H1 (cell line): ENCODE results near the gene GDPD5. TPM values are rescaled to one million over a fixed set of nuclear protein-coding genes. Genes with fewer than 3 reads are reported as not detected.

Experiments used
- ASH2L ChIP-seq: fragments of 200-600, 300-600 bp; sonication (generic); IDR thresholded peaks from one replicate; pipeline ENCODE4 v1.7.1; 2017; ENCODE audit warnings: low read length
- ATF3 ChIP-seq: IDR thresholded peaks from 2 replicates; pipeline ENCODE4 v1.6.1; 2011; ENCODE audit warnings: low read depth, mild to moderate bottlenecking, low read length; ENCODE audit not compliant: insufficient read depth
- BACH1 ChIP-seq: IDR thresholded peaks from 2 replicates; pipeline ENCODE4 v1.6.1; 2012; ENCODE audit warnings: low read length, improper control_type of control experiment
- BCL11A ChIP-seq, 2 experiments: IDR thresholded peaks; one replicate each; pipeline ENCODE4 v1.6.1; 2011; ENCODE audit warnings: low read depth in 2 of 2, low read length in 2 of 2, mild to moderate bottlenecking in 2 of 2
- BRCA1 ChIP-seq: IDR thresholded peaks from 2 replicates; pipeline ENCODE4 v1.6.1; 2012; ENCODE audit warnings: low read depth, low read length, improper control_type of control experiment
- CBX5 ChIP-seq: fragments of 300-800, 300-1000 bp; sonication (generic); IDR thresholded peaks from 2 replicates; pipeline ENCODE4 v1.7.1; 2016; ENCODE audit warnings: antibody characterized with exemption, low read length, low read depth
- CREB1 ChIP-seq: IDR thresholded peaks from 2 replicates; pipeline ENCODE4 v1.6.1; 2012; ENCODE audit warnings: inconsistent platforms
- CTBP2 ChIP-seq: IDR thresholded peaks from 2 replicates; pipeline ENCODE4 v1.7.0; 2011; ENCODE audit warnings: borderline replicate concordance, mild to moderate bottlenecking, moderate library complexity, mixed read lengths, low read length; ENCODE audit not compliant: insufficient read depth, insufficient read length
- CTCF ChIP-seq, 3 experiments: IDR thresholded peaks; 1 replicate in 2 of 3; 2 replicates in 1 of 3; pipeline versions ENCODE4 v1.5.1 to v1.6.1; 2011; ENCODE audit warnings: low read length in 3 of 3, mild to moderate bottlenecking in 3 of 3, inconsistent platforms in 2 of 3, low read depth in 1 of 3, moderate library complexity in 1 of 3; ENCODE audit not compliant: insufficient read depth in 1 of 3; ENCODE audit errors: control extremely low read depth in 1 of 3
- EGR1 ChIP-seq: IDR thresholded peaks from 2 replicates; pipeline ENCODE4 v1.6.1; 2011; ENCODE audit warnings: low read depth, low read length, borderline replicate concordance
- FOSL1 ChIP-seq: IDR thresholded peaks from 2 replicates; pipeline ENCODE4 v1.6.1; 2011; ENCODE audit warnings: mild to moderate bottlenecking, low read depth, low read length, moderate library complexity; ENCODE audit not compliant: insufficient read depth
- GABPA ChIP-seq: IDR thresholded peaks from 2 replicates; pipeline ENCODE4 v1.6.1; 2011; ENCODE audit warnings: mild to moderate bottlenecking, low read length, moderate library complexity, borderline replicate concordance; ENCODE audit not compliant: insufficient read depth
- JUN ChIP-seq: IDR thresholded peaks from 2 replicates; pipeline ENCODE4 v1.6.1; 2011; ENCODE audit warnings: low read depth, mild to moderate bottlenecking, improper control_type of control experiment, low read length
- JUND ChIP-seq: IDR thresholded peaks from 2 replicates; pipeline ENCODE4 v1.6.1; 2011; ENCODE audit warnings: mild to moderate bottlenecking, improper control_type of control experiment, low read length
- KDM5A ChIP-seq: fragments of 200-600 bp; IDR thresholded peaks from 2 replicates; pipeline ENCODE4 v1.7.1; 2012; ENCODE audit warnings: mild to moderate bottlenecking, low read length, inconsistent platforms, mixed read lengths
- POLR2AphosphoS5 ChIP-seq: IDR thresholded peaks from 2 replicates; pipeline ENCODE4 v1.6.1; 2011; ENCODE audit warnings: low read depth, low read length
- SAP30 ChIP-seq: fragments of 300-600 bp; sonication (generic); IDR thresholded peaks from 2 replicates; pipeline ENCODE4 v1.7.1; 2012; ENCODE audit warnings: low read length, moderate library complexity, mild to moderate bottlenecking, inconsistent platforms; ENCODE audit not compliant: insufficient read depth, insufficient replicate concordance
- SIRT6 ChIP-seq: IDR thresholded peaks from one replicate; pipeline ENCODE4 v1.7.1; 2012; ENCODE audit warnings: low read length, inconsistent platforms
- SP4 ChIP-seq: IDR thresholded peaks from 2 replicates; pipeline ENCODE4 v1.6.1; 2012; ENCODE audit warnings: low read length, inconsistent platforms
- TBP ChIP-seq: IDR thresholded peaks from 2 replicates; pipeline ENCODE4 v1.6.1; 2011; ENCODE audit warnings: low read depth, low read length, improper control_type of control experiment
- TEAD4 ChIP-seq: IDR thresholded peaks from 2 replicates; pipeline ENCODE4 v1.6.1; 2012; ENCODE audit warnings: low read depth, low read length, inconsistent platforms, mixed read lengths
- ZNF274 ChIP-seq: IDR thresholded peaks from 2 replicates; pipeline ENCODE4 v1.7.0; 2012; ENCODE audit warnings: low read length, borderline replicate concordance; ENCODE audit errors: extremely low read depth
- polyA plus RNA-seq, 7 experiments: library from polyadenylated mRNA; depleted of rRNA in 3 of 7; stranded (reverse) in 5 of 7; unstranded in 2 of 7; fragments of >200 nt in 5 of 7; fragments of 200-250 nt in 2 of 7; gene quantifications; 1 replicate in 5 of 7; 2 replicates in 1 of 7; 4 replicates in 1 of 7; pipeline versions ENCODE4 v1.2.1 to v1.2.3, GENCODE V29; 2011 to 2013; ENCODE audit warnings: missing spikeins in 2 of 7, mixed read lengths in 2 of 7
- total RNA-seq: library from RNA; stranded (reverse); fragmentation: NEBNext Ultra II Directional; extraction: Animal tissue kit (Norgen Biotek cat#: 25700); gene quantifications from 2 replicates; pipeline ENCODE4 v1.2.1, GENCODE V29; 2021

The GDPD5 gene
- total and polyA plus RNA-seq, 2 of the 8 experiments (the other 6 are each of a cell fraction or from before 2014, with no cell fraction given) = 7.8 to 8.6 TPM

GRCh38 chr11:75562048-75562835 is 36.5 kb upstream of the GDPD5 start, which contains the start of gene SERPINH1 (continued):
- TF ChIP-seq CTCF (IDR thresholded peaks at IDR 0.05; ENCODE audit: control extremely low read depth in 1 of 3, insufficient read depth in 1 of 3, low read depth in 1 of 3, low read length in 3 of 3) = no peak
- no peak for TF ChIP-seq ZNF274
- no peak for TF ChIP-seq EGR1
- TF ChIP-seq CBX5 = no peak
- no peak for TF ChIP-seq SAP30
- TF ChIP-seq CTBP2 = no peak
- no peak for TF ChIP-seq ATF3
- TF ChIP-seq ASH2L = peak; percentile 75
- no peak for TF ChIP-seq SP4
- TF ChIP-seq KDM5A = 0 out of 2 replicates have a peak, but pooled peaks have one; percentile 9
- peak; percentile 91; the same call in 1 of the 2 replicates for TF ChIP-seq FOSL1
- TF ChIP-seq BACH1 = no peak
- TF ChIP-seq GABPA = no peak; the same call in 1 of the 2 replicates
- TF ChIP-seq BRCA1 = no peak
- no peak for TF ChIP-seq SIRT6
- peak; percentile 89 for TF ChIP-seq TBP
- no peak for TF ChIP-seq TEAD4
- TF ChIP-seq POLR2AphosphoS5 = peak; percentile 78
- no peak for TF ChIP-seq BCL11A (IDR thresholded peaks at IDR 0.05; ENCODE audit: low read depth in 2 of 2, low read length in 2 of 2)
- peak; percentile 21; the same call in 1 of the 2 replicates for TF ChIP-seq CREB1
- TF ChIP-seq JUND = no peak
- no peak for TF ChIP-seq JUN
